Ovary (tissue), 3 donors: ENCODE results near the gene BICC1.

Experiments used
- CTCF ChIP-seq, 3 donors: fragments of 450-650 bp in 2 of 3; fragments of 200-600 bp in 1 of 3; IDR thresholded peaks; one replicate each; pipeline versions ENCODE4 v1.5.1 to v1.8.0; 2016 to 2022; ENCODE audit warnings: antibody characterized with exemption in 3 of 3, mild to moderate bottlenecking in 1 of 3
- EP300 ChIP-seq: sonication (generic); formaldehyde crosslinking; IDR thresholded peaks from one replicate; pipeline ENCODE4 v1.6.1; 2017; ENCODE audit warnings: antibody characterized with exemption
- donor health status: DM: no; HTN: no; CAD: no.

- TF ChIP-seq CTCF (IDR thresholded peaks at IDR 0.05) (no peak), EP300 (no peak)
Measured at GRCh38 chr10:58638388-58638787, 125.7 kb downstream of the BICC1 start.
